Endometrium (tissue), 2 donors: ENCODE results near the gene RXFP4.

Source experiments
- FAIRE-seq: peaks from 2 replicates; lab custom pipeline; 2012; peaks lifted over from hg19 to GRCh38; lab: Jason Lieb, UNC
- donor health status: control.
- donor health status: control.

The RXFP4 gene

GRCh38 chr1:155960081-155960745, 18.8 kb downstream of the RXFP4 start:
- no peak for FAIRE-seq

- no peak for FAIRE-seq
Observed at GRCh38 chr1:155961937-155962336, 20.5 kb downstream of the RXFP4 start.

GRCh38 chr1:155962599-155963211, 21.3 kb downstream of the RXFP4 start:
- FAIRE-seq: no peak

GRCh38 chr1:155964193-155964592, 22.8 kb downstream of the RXFP4 start:
- FAIRE-seq: no peak

- FAIRE-seq: no peak
Observed at GRCh38 chr1:155966135-155966534, 24.7 kb downstream of the RXFP4 start.

- no peak for FAIRE-seq
Observed at GRCh38 chr1:155966750-155967149, 25.3 kb downstream of the RXFP4 start.

DNA sequence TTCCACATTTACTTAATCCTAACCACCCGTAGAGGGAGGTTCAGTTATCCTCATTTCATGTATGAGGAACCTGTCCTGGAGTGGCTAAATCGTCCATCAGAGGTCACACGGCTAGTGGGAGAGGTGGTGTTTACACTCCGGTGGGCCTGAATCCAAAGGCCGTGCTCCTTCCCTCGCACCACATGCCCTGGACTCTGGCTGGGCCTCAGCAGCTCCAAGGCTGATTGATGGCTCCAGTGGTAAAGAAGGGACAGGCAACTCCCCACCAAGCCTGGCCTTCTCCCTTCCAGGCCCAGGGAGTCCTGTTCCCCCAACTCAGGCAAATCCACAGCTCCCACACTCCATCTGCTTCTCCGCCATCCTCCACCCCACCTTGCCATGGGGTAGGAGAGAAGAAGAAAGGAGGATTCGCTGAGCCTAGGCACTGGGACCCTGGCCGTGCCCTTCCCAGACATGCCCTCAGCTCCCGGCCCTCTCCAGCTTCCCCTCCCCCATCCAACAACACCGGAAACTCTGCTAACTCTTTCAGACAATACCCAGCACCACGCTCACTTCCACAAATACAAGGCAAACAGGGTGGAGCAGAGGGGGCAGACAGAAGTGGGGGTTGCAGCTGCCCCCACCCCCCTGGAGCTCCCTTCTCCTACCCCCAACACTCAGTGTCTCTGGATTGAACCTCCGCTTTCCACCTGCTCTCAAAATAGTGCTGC, 26.1 kb downstream of the RXFP4 start:
- FAIRE-seq: no peak

- no peak for FAIRE-seq
Observed at GRCh38 chr1:155968051-155968400, 26.6 kb downstream of the RXFP4 start.

DNA sequence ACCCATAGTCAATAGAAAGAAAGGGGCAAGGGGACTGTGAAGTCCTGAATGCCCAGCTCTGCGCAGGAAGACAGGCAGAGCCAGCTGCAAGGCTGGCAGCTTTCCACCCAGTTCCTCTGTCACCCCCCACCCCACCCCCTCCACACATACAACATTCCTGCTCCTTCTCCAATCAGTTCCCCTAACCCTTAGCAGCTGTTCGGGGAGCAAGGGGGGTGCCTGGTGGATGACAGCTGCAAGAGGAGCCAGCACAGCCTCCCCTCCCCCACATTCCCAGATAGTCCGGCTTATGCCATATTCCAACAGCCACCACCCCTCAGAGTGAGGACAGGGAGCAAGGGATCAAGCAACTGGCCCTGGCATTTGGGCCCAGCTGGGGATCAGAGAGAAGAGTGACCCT, 27.2 kb downstream of the RXFP4 start:
- no peak for FAIRE-seq

DNA sequence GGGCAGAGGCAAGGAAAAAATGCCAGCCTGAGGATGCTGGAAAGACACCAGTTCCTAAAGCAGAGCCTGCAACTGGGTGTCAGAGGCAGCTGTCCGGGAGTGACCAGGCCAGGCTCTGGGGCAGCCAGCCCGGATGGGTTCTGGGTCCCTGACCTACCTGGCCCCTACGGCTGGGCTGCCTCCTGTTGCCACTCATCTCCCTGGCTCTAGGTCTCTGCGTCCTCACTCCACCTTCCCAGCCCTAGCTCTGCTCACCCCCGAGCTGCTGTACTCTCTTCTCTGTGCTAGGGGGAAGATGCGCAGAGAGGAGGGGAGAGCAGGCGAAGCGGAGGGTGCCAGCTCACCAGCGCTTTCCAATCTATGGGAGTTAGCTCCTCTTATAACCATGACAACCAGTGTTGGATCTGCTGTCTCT, 27.9 kb downstream of the RXFP4 start:
- no peak for FAIRE-seq

DNA sequence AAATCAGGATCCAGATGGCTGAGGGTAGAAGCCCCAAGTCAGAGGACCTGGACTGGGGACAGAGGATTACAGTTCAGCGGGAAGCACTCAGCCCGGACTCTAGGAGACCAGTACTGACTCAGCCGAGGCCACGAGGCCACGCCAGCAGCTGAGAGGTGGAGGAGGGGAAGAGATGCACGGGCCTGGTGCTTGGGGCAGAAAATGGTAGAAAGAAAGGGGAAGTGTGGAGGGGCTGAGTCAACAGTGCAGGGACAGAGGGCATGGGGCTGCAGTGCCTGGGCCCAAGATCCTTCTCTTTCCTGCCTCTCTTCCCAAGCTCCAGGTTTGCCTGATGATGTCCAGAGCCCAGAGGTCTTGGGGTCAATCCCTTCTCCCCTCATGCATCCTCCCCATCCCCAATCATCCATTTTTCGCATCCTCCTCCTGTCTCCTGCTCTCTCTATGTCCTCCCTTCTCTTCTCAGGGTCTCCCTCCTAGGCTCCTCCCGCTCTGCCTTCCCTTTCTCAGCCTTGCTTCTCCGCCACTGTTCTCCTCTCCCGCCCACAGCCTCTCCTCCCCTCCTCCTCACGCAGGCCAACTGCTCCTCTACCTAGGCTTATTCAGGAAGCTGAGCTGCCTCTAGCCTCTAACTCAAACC, 29.2 kb downstream of the RXFP4 start:
- FAIRE-seq: no peak

GRCh38 chr1:155971910-155972809, 30.7 kb downstream of the RXFP4 start:
- no peak for FAIRE-seq

DNA sequence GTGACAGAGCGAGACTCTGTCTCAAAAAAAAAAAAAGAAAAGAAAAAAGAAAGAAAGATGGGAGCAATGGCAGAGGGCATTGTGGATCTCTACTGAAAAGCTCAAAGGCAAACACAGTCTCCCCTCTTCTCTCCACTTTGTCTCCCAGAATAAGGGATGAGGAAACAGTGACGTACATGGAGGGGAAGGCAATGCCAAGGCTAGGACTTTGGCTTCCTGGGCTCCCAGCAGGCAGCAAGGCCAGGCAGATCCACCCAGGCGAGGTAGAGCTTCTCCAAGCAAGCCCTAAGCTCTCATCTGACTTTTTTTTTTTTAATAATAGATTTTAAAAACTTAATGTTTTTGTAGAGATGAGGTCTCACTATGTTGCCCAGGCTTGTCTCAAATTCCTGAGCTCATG, 32.3 kb downstream of the RXFP4 start:
- FAIRE-seq: no peak

- FAIRE-seq: no peak
Observed at GRCh38 chr1:155974208-155975115, 33.0 kb downstream of the RXFP4 start.

- FAIRE-seq: no peak
Observed at GRCh38 chr1:155975375-155976061, 34.1 kb downstream of the RXFP4 start.

DNA sequence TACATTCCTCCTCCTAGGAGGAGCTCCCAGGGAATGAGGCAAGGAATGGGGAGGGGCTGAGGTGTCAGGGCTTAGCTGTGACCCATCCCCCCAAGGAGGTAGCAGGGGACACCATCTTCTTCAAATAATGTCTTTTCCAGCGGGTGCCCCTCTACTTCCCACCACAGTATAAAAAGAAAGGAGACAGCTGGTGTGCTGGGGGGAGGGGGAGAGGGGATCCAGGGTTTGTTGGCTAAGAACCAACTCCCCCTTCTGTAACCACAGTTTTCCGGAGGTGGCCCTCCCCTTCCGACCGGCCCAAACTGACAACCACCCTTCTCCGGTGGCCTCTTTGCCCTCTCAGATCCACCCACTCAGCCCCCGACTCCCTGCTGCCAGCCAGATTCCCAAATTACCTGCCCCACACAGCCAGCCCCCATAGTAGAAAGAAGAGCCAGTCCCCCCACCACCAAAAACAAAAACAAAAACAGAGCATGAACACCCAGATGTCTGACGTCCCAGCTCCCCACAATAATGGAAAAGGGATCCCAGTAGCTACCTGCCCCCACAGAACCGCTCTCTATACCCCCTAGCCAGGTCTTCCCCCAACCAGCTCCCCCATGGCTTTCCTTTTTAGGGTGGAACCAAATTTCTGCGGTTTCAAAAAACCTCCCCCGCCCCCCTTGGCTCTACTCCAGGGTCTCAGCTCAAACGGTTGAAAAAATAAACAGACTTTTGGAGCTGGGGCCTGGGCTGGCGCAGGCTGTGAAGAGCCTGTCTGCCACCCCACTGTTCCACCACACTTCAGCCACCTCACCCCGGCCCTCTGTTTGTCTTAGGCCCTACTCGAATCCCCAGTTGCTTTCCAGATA, 34.8 kb downstream of the RXFP4 start:
- no peak for FAIRE-seq

- no peak for FAIRE-seq
Observed at GRCh38 chr1:155976913-155977689, 35.7 kb downstream of the RXFP4 start.

DNA sequence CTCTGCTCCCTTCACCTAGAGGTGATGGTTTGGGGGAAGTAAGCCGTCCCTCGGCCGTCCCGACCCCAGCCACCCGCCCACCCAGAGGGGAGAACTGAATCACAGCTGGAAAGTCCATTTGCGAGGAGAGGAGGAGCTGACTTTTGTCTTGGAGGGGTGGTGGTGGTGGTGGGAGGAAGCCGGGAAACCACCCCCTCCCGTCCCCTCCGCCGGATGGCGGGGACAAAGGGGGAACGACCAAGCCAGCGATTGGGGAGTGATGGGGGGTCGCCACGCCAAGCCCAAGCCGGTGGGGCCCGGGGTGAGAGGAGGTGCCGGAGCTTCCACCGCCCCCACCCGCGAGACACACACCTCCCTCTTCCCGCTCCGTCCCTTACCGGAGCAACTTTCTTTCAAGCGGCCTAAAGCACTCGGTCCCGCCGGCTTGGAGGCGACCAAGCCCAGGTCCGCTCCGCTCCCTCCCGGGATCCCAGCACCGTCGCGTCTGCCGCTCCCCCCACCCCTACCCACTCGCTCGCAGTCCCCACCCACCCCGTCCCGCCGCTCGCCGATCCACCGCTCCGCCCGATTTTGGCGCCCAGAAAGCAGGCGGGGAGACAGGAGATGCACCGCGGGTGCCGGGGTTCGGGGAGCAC, 36.4 kb downstream of the RXFP4 start:
- FAIRE-seq: no peak
